ENCODE data around the gene TMEM196. TPM values are rescaled to one million over a fixed set of nuclear protein-coding genes. Genes with fewer than 3 reads are reported as not detected.
"Not testable (repeated sequence)": the region's sequence is repeated elsewhere in the genome, so short reads cannot be mapped to it uniquely, and the experiment has no call there.

TMEM196 gene
- total RNA-seq, 1 donor from 2014 or later: not detected

DNA sequence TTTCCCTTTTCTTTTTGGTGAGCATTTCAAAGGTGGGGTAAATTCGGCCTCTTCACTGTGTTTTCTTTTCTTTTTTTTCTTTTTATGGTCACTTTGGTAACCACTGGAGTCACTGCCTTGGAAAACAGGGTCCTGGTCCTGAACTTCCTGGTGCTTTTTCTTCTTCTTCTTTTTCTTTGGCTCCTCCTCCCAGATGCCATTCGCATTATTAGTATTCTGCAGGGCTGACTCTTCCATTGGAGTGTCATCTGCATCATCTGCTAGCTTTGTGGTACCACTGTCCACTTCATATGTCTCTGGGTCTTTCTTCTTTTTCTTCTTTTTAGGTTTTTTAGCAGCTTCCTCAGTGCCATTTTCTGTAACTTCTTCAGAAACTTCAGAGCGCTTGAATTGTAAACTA, 75.1 kb downstream of the TMEM196 start:
- H3K4me3 Mint-ChIP-seq (ENCODE audit: low read depth): no peak overlapping the region
- H3K36me3 Mint-ChIP-seq (ENCODE audit: low read depth): peaks cover 40% of the 10 kb centered on the region

DNA sequence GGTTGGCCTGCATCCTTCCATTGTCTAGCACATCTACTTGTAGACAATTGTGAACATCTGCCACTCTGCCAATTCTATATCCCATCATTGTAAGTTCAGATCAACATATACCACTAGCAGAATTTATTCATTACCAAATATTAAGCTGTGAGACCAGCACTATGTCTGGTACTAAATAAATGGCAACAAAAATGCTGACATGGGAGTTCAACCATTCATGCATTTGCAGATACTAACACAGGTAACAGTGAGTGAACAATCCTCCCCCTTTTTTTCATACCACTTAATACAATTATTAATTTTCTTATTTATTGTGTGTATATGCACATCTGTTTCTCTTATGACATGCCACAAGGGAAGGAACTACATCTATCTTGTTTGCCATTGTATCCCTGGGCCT, 76.5 kb downstream of the TMEM196 start:
- no peak for DNase-seq (ENCODE audit: low spot score)
- Mint-ChIP-seq H3K27me3 (ENCODE audit: low read depth) (no peaks in the 10 kb centered on the region), H3K27ac (no peak overlapping the region), H3K4me3 (ENCODE audit: low read depth) (no peak overlapping the region), H3K9me3 (no peaks in the 10 kb centered on the region), H3K36me3 (ENCODE audit: low read depth) (peaks cover 30% of the 10 kb centered on the region), H3K4me1 (ENCODE audit: low read depth) (no peaks in the 10 kb centered on the region)
- intact Hi-C loops (cut with micrococcal nuclease): no loop called here

More for the DNA sequence above, 75.1 kb downstream of the TMEM196 start:
- intact Hi-C loops (cut with micrococcal nuclease): no loop called here
- no peak for DNase-seq (ENCODE audit: low spot score)
- Mint-ChIP-seq H3K27ac (no peak overlapping the region), H3K9me3 (no peaks in the 10 kb centered on the region), H3K27me3 (ENCODE audit: low read depth) (no peaks in the 10 kb centered on the region), H3K4me1 (ENCODE audit: low read depth) (no peaks in the 10 kb centered on the region)

GRCh38 chr7:19692111-19692828, 81.1 kb downstream of the TMEM196 start:
- Mint-ChIP-seq H3K27me3 (ENCODE audit: low read depth) (no peaks in the 10 kb centered on the region), H3K9me3 (no peaks in the 10 kb centered on the region), H3K27ac (no peak overlapping the region), H3K4me1 (ENCODE audit: low read depth) (no peaks in the 10 kb centered on the region), H3K36me3 (ENCODE audit: low read depth) (peaks cover 4% of the 10 kb centered on the region), H3K4me3 (ENCODE audit: low read depth) (no peak overlapping the region)
- no peak for DNase-seq (ENCODE audit: low spot score)
- intact Hi-C loops (cut with micrococcal nuclease): no loop called here

DNA sequence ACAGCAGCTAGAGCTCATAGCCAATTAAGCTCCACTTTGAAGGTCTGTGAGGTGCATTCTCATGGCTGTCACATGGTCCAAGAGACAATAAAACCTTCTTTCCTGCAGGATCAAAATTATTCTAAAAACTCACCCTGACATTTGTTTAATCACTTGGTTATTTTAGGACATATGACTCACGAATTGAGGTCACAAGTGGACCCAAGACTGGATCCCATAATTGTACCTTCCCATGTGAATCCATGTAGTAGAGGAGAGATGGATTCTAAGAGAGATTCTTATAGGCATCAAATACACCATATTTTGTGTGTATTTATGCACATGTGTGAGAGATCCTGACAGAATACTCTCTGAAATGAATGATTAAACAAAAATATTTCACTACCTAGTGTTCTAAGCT, 82.7 kb downstream of the TMEM196 start:
- Mint-ChIP-seq H3K27ac (no peak overlapping the region), H3K4me3 (ENCODE audit: low read depth) (no peak overlapping the region), H3K36me3 (ENCODE audit: low read depth) (no peaks in the 10 kb centered on the region), H3K27me3 (ENCODE audit: low read depth) (no peaks in the 10 kb centered on the region), H3K9me3 (no peaks in the 10 kb centered on the region), H3K4me1 (ENCODE audit: low read depth) (no peaks in the 10 kb centered on the region)
- intact Hi-C loops (cut with micrococcal nuclease): no loop called here
- DNase-seq (ENCODE audit: low spot score): no peak

GRCh38 chr7:19689130-19689529, 84.3 kb downstream of the TMEM196 start:
- H3K9me3 Mint-ChIP-seq; DNase-seq (ENCODE audit: low spot score); H3K36me3 Mint-ChIP-seq (ENCODE audit: low read depth); H3K4me1 Mint-ChIP-seq (ENCODE audit: low read depth); intact Hi-C loops (cut with micrococcal nuclease); H3K27ac Mint-ChIP-seq; H3K4me3 Mint-ChIP-seq (ENCODE audit: low read depth); H3K27me3 Mint-ChIP-seq (ENCODE audit: low read depth): not testable (repeated sequence)

- H3K36me3 Mint-ChIP-seq (ENCODE audit: low read depth): peaks cover 15% of the 10 kb centered on the region
- H3K9me3 Mint-ChIP-seq: peaks cover 20% of the 10 kb centered on the region
- DNase-seq (ENCODE audit: low spot score): no peak
- H3K4me3 Mint-ChIP-seq (ENCODE audit: low read depth): no peak overlapping the region
- intact Hi-C loops (cut with micrococcal nuclease): no loop called here
- H3K4me1 Mint-ChIP-seq (ENCODE audit: low read depth): peaks cover 18% of the 10 kb centered on the region
- H3K27ac Mint-ChIP-seq: no peak overlapping the region
- no peaks in the 10 kb centered on the region for H3K27me3 Mint-ChIP-seq (ENCODE audit: low read depth)
Observed at GRCh38 chr7:19681596-19681995, 91.8 kb downstream of the TMEM196 start.

DNA sequence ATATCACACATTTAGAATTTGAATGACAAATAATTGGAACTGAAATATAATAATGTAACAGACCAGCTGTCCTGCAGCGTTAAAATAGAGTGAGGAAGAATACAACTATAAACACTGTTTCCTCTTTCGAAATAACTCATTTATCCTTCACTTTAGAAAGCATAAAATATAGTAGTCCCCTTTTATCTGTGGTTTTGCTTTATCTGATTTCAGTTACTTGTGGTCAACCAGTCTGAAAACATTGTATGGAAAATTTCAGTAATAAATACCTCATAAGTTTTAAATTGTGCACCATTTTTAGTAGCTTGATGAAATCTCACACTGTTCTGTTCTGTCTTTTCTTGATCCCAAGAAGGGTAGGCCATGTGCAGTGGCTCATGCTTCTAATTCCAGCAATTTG, 96.2 kb downstream of the TMEM196 start:
- H3K27me3 Mint-ChIP-seq (ENCODE audit: low read depth): peaks cover 10% of the 10 kb centered on the region
- H3K36me3 Mint-ChIP-seq (ENCODE audit: low read depth): peaks cover 19% of the 10 kb centered on the region
- no peak for DNase-seq (ENCODE audit: low spot score)
- intact Hi-C loops (cut with micrococcal nuclease): loop anchor here (1.0 to 2.0 kb wide), 2 partner anchors 32 to 125 kb away; partner anchors contain the start of gene POLR1F
- H3K27ac Mint-ChIP-seq: peak overlapping the region; percentile 72
- peaks cover 14% of the 10 kb centered on the region for H3K9me3 Mint-ChIP-seq
- H3K4me3 Mint-ChIP-seq (ENCODE audit: low read depth): no peak overlapping the region
- H3K4me1 Mint-ChIP-seq (ENCODE audit: low read depth): peaks cover 21% of the 10 kb centered on the region

DNA sequence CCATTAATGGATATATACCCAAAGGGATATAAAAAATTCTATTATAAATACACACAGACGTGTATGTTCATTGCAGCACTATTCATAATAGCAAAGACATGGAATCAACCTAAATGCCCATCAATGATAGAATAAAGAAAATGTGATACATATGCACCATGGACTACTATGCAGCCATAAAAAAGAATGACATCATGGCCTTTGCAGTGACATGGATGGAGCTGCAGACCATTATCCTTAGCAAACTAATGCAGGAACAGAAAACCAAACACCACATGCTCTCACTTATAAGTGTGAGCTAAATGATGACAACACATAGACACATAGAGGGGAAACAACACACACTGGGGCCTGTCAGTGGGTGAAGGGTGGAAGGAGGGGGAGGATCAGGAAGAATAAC, 97.6 kb downstream of the TMEM196 start:
- H3K27ac Mint-ChIP-seq: no peak overlapping the region
- H3K27me3 Mint-ChIP-seq (ENCODE audit: low read depth): peaks cover 14% of the 10 kb centered on the region
- peaks cover 19% of the 10 kb centered on the region for H3K36me3 Mint-ChIP-seq (ENCODE audit: low read depth)
- peaks cover 21% of the 10 kb centered on the region for H3K4me1 Mint-ChIP-seq (ENCODE audit: low read depth)
- H3K4me3 Mint-ChIP-seq (ENCODE audit: low read depth): no peak overlapping the region
- DNase-seq (ENCODE audit: low spot score): no peak
- H3K9me3 Mint-ChIP-seq: peaks cover 14% of the 10 kb centered on the region
- intact Hi-C loops (cut with micrococcal nuclease): loop anchor here (2.0 kb wide), 1 partner anchor 33 kb away; the partner anchor contains the start of gene POLR1F

DNA sequence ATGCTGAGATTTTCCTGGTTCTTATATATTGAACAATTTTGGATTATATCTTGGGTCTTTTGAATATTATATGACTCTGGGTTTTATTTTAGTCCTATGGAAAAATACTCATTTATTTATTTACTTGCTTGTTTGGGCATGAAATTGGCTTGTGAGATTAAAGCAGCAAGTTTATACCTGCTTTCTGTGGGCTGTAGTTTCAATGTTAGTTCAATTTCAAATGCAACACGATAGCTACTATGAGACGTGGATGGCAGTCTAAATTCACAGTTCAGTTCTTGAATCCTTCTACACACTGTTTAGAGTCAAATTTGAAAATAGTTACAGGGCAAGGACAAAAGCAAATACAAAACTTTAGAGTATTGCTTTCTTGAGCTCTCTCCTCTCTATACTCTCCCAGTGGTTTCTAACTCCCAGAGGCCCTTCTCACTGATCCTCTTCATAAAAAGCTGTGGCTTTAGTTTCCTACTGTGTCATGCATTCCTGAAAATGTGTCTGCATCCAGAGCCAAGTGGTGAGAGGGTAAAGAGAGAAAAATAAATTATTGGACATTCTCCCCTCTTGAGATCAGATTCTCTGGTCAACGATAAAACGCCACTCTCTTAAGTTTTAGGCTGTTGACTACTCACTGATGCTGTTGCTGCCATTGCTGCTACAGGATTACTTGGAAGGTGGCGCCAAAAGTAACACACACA, 99.0 kb downstream of the TMEM196 start:
- H3K4me1 Mint-ChIP-seq (ENCODE audit: low read depth): peaks cover 21% of the 10 kb centered on the region
- H3K9me3 Mint-ChIP-seq: peaks cover 8% of the 10 kb centered on the region
- H3K27ac Mint-ChIP-seq: no peak overlapping the region
- intact Hi-C loops (cut with micrococcal nuclease): no loop called here
- DNase-seq (ENCODE audit: low spot score): no peak
- no peak overlapping the region for H3K4me3 Mint-ChIP-seq (ENCODE audit: low read depth)
- peaks cover 18% of the 10 kb centered on the region for H3K36me3 Mint-ChIP-seq (ENCODE audit: low read depth)
- peaks cover 23% of the 10 kb centered on the region for H3K27me3 Mint-ChIP-seq (ENCODE audit: low read depth)

- Mint-ChIP-seq H3K4me1 (ENCODE audit: low read depth) (no peaks in the 10 kb centered on the region), H3K4me3 (ENCODE audit: low read depth) (no peak overlapping the region), H3K27me3 (ENCODE audit: low read depth) (peaks cover 32% of the 10 kb centered on the region), H3K27ac (no peak overlapping the region), H3K36me3 (ENCODE audit: low read depth) (peaks cover under 1% of the 10 kb centered on the region), H3K9me3 (no peaks in the 10 kb centered on the region)
- intact Hi-C loops (cut with micrococcal nuclease): no loop called here
- no peak for DNase-seq (ENCODE audit: low spot score)
Observed at GRCh38 chr7:19670806-19671205, 102.6 kb downstream of the TMEM196 start.

Other genes starting within 250 kb of the TMEM196 start
- 32.5 and 41.1 TPM in 2 replicates for gene POLR1F, start 64.6 kb downstream of the TMEM196 start, total RNA-seq